ENCODE measurements around the gene MYO7A.

GRCh38 chr11:77092382-77092781, 35.7 kb upstream of the MYO7A start:
- no peak for TF ChIP-seq GATA1 (IDR thresholded peaks at IDR 0.05; ENCODE audit: low read depth, low read length)
- no peak for TF ChIP-seq POLR2A (IDR thresholded peaks at IDR 0.05; ENCODE audit: low read length)

All from erythroblast (primary cell).